ENCODE measurements around the gene NR0B1.

GRCh38 chrX:30302956-30303355 lies 6.2 kb downstream of the NR0B1 start:
- TF ChIP-seq CTCF (conservative IDR thresholded peaks at IDR 0.05) = no peak
- TF ChIP-seq ZFX (IDR thresholded peaks at IDR 0.05) = no peak

Measured in C4-2B (cell line).